Stimulated activated CD4-positive, alpha-beta T cell treated with anti-CD3 and anti-CD28 coated beads, TNF-alpha, amount 100 ng/mL, for 48 hours (primary cell): ENCODE data around the gene RPN1.
A peak's percentile ranks its signal among the peaks of the same experiment; 100 is the strongest.

Source experiments
- DNase-seq, 3 donors: peaks; one replicate each; pipeline ENCODE4 v3.0.0-alpha.2; 2020; ENCODE audit warnings: low read depth in 3 of 3

The RPN1 gene

DNA sequence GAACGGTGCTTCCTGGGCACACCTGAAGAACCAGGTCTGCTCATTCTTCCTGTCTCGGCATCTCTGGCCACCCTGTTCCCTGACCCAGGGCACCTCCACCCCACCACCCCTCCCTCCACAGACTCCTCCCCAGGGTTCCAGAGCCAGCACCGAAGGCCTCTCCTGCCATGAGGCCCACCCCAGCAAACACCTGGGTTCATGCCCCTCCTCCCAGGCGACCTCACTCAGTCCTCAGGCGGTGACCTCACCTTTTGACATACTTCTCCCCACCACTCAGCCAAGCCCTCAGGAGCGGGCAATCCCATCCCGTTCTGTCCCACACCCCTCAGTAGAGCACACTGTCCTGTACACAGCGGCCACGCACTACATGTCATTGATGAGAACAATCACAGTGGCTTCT lies 72.3 kb downstream of the RPN1 start:
- DNase-seq: no peak

DNA sequence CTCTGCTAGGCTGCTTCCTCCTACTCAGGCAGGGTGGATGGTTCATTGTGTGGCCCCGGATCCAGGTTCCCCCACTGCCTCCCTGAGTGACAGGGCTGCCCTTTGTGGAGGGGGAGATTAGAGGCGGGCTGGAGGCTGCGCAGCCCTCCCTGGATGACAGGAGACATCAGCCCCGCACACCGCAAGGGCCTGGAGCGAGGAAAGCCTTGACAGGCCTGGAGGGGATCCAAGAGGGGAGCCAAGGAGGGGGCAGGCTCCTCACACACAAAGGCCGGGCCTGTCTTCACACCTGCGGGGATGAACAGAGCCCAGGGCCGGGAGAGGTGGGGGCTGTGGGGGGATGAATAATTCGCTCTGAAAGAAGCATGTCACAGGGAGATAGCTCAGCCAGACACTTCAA lies 72.9 kb downstream of the RPN1 start:
- no peak for DNase-seq

DNA sequence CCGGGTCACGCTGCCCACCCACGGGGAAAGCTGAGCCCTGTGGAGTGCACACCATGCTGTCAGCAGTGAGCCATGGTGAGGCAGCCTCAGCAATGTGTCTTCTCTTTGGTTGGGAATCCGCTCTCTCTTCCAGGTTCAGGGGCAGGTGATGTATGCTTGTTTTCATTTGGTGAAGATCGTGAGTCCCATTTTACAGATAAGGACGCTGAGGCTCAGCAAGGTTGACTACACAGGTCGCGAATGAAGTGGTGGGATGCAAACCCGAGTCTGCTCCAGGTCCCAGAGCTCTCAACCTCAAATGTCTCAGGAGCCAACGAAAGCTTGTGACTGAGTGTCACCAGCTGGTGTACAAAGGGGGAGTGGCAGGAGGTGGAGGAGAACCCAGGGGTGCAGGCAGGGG lies 74.3 kb downstream of the RPN1 start:
- DNase-seq: no peak

DNA sequence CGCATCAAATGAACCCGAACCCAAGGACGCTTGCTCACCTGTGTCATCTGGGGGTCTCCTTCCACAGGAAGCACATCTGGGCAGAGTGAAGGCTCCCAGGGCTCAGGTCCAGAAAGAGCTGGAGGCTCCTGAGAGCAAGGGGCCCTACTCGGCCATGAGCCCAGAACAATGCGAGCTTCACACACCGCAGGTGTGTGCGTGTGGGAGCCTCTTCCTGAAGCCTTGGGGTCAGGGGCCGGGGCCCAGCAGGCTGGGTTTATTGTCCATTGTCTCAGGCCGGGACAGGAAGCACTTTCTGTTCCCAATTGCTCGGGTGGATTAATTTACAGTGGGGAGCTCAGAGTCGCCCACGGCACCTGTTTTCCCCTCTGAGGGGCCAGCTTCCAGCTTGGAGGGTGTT lies 74.8 kb downstream of the RPN1 start:
- DNase-seq: no peak

DNA sequence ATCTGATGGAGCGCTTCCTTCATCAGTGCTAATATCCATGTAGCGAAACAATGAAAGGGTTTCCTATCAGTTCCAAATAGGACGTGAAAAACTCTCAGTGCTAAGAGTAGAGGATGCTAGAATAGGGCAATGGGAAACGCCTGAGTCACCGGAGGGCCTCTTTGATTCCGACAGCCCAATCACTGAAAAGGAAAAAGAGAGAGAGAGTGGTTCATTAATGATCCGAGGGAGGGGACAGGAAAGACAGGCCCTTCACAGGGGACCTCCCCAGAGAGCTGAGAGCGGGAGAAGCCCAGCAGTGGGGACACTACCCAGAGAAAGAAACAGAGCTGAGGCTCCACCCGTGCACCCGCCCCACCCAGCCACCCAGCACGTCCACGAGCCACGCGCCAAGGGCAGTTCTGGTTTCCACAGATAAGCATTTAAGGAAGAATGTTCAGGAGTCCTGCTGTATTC lies 76.9 kb downstream of the RPN1 start:
- no peak for DNase-seq

DNA sequence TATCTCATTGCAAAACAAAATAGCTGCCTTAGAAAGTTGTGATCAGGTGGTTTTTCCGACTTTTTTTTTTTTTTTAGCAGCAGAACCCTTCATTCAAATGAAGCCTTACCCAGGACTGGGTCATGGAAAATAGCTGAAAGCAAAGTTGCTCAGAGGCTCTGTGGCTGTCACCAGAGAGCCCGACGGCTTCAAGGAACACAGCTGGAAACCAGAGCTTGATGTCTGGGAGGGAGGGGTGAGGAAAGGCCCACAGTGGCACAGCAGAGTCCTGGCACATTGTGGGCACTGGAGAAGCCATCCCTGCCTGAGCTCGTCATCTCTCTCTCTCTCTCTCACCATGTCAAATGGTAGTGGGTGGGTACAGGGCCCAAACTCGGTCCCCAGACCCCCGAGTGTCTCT lies 77.5 kb downstream of the RPN1 start:
- no peak for DNase-seq

DNA sequence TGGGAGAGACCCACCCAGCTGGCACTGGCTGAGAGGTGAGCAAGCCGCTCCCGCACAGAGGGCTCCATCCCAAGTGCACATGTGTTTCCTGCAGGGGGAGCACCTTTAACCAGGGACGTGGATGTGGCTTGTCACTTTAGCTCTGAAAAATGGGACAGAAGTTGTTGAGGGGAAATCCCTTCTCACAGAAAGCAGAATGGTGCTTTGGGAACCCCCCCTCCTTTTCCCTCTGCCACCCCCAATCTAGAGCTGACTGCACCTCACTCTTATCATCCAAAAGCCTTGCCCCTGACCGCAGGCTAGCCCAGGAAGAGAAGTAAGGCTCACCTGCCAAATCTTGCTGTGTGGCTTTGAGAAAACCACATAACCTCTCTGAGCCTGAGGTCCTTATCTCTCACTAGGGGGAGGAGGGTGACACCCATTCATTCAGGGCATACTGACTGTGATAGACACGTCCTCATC lies 77.9 kb downstream of the RPN1 start:
- DNase-seq: peak; percentile 18 to 44 (median 32)

DNA sequence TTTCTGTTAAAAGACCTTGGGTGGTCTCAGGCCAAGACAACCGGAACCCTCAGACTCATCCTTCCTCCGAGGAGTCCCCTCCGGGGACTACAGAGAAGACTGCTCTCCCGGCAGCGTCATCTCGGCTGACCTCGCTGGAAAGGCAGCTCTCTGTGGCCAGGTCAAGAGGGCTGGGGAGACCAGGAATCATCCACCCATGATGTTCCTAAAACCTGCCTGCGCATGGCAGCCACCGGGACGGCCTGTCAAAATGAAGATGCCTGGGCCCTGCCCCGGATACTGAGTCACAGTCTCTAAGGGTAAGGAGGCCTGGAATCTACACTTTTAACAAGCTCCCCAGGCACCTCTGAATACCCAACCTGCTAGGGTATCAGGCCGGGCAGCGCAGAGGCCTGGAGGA lies 78.6 kb downstream of the RPN1 start:
- no peak for DNase-seq
